GM12878 (cell line): ENCODE measurements around the gene ERO1B. TPM values are rescaled to one million over a fixed set of nuclear protein-coding genes. Genes with fewer than 3 reads are reported as not detected.

Experiments used
- BHLHE40 ChIP-seq, 2 experiments: fragments of 450-650 bp in 1 of 2; IDR thresholded peaks; 2 replicates each; pipeline ENCODE4 v1.6.1; 2011 to 2017; ENCODE audit warnings: low read depth in 2 of 2, borderline replicate concordance in 1 of 2, improper control_type of control experiment in 1 of 2, low read length in 1 of 2, mild to moderate bottlenecking in 1 of 2
- CHD4 ChIP-seq: fragments of 200-600 bp; sonication (generic); IDR thresholded peaks from 2 replicates; pipeline ENCODE4 v1.6.1; 2016; ENCODE audit warnings: mild to moderate bottlenecking
- IKZF2 ChIP-seq, 2 experiments: fragments of 450-650 bp; IDR thresholded peaks; 2 replicates each; pipeline ENCODE4 v1.6.1; 2017; ENCODE audit warnings: mild to moderate bottlenecking in 2 of 2, moderate library complexity in 2 of 2
- KDM1A ChIP-seq: fragments of 200-600 bp; sonication (generic); IDR thresholded peaks from 2 replicates; pipeline ENCODE4 v1.6.1; 2016; ENCODE audit warnings: borderline replicate concordance
- MTA3 ChIP-seq: IDR thresholded peaks from 2 replicates; pipeline ENCODE4 v1.6.1; 2012; ENCODE audit warnings: low read length, inconsistent platforms, borderline replicate concordance
- NKRF ChIP-seq: fragments of 450-650 bp; conservative IDR thresholded peaks from 2 replicates; pipeline ENCODE4 v1.6.1; 2017; ENCODE audit warnings: mild to moderate bottlenecking, moderate library complexity
- NR2C1 ChIP-seq: fragments of 450-650 bp; IDR thresholded peaks from 2 replicates; pipeline ENCODE4 v1.6.1; 2017; ENCODE audit warnings: antibody characterized with exemption, mild to moderate bottlenecking, moderate library complexity
- RB1 ChIP-seq: fragments of 450-650 bp; formaldehyde crosslinking; IDR thresholded peaks from 2 replicates; pipeline ENCODE4 v1.6.1; 2017; ENCODE audit warnings: mild to moderate bottlenecking, borderline replicate concordance
- RELA ChIP-seq: fragments of 450-650 bp; IDR thresholded peaks from 2 replicates; pipeline ENCODE4 v1.8.0; 2014; ENCODE audit warnings: borderline replicate concordance; ENCODE audit not compliant: partially characterized antibody
- REST ChIP-seq: IDR thresholded peaks from 2 replicates; pipeline ENCODE4 v1.6.1; 2012; ENCODE audit warnings: mild to moderate bottlenecking, low read depth, low read length
- SMAD1 ChIP-seq: fragments of 450-650 bp; IDR thresholded peaks from 2 replicates; pipeline ENCODE4 v1.6.1; 2018; ENCODE audit warnings: mild to moderate bottlenecking, low read depth; ENCODE audit not compliant: partially characterized antibody
- STAT3 ChIP-seq: IDR thresholded peaks from 2 replicates; pipeline ENCODE4 v1.6.1; 2011; ENCODE audit warnings: low read depth, low read length, improper control_type of control experiment
- YY1 ChIP-seq: IDR thresholded peaks from 2 replicates; pipeline ENCODE4 v1.6.1; 2011; ENCODE audit warnings: low read depth, mild to moderate bottlenecking, low read length
- ZBED1 ChIP-seq: IDR thresholded peaks from 2 replicates; pipeline ENCODE4 v1.6.1; 2016; ENCODE audit warnings: borderline replicate concordance
- ZNF24 ChIP-seq: fragments of 450-650 bp; IDR thresholded peaks from 2 replicates; pipeline ENCODE4 v1.6.1; 2017; ENCODE audit warnings: antibody characterized with exemption, mild to moderate bottlenecking
- ZNF592 ChIP-seq: fragments of 450-650 bp; IDR thresholded peaks from 2 replicates; pipeline ENCODE4 v1.6.1; 2017; ENCODE audit warnings: mild to moderate bottlenecking, moderate library complexity
- ZSCAN29 ChIP-seq: fragments of 450-650 bp; IDR thresholded peaks from 2 replicates; pipeline ENCODE4 v1.6.1; 2017; ENCODE audit warnings: mild to moderate bottlenecking, moderate library complexity
- polyA plus RNA-seq, 11 experiments: library from polyadenylated mRNA; depleted of rRNA in 4 of 11; unstranded in 6 of 11; stranded (reverse) in 5 of 11; fragments of >200 nt; fragmentation: Nextera tagmentation in 4 of 11; fragmentation: Illumina TruSeq in 1 of 11; extraction: Ambion mirVana in 4 of 11; extraction: Trizol in 1 of 11; gene quantifications; 1 replicate in 1 of 11; 2 replicates in 10 of 11; pipeline versions ENCODE4 v1.2.1 to v1.2.3, GENCODE V29; 2011 to 2016; ENCODE audit warnings: inconsistent platforms in 2 of 11, missing spikeins in 2 of 11, low read depth in 1 of 11
- total RNA-seq, 4 experiments: library from RNA; depleted of rRNA in 3 of 4; stranded (reverse); fragments of >200 nt in 3 of 4; fragmentation: Illumina TruSeq in 1 of 4; extraction: Trizol in 1 of 4; gene quantifications; 2 replicates each; pipeline versions ENCODE4 v1.2.1 to v1.2.3, GENCODE V29; 2013 to 2021
- TF ChIP-seq, protein P1 (sequence below): IDR thresholded peaks from 2 replicates; pipeline ENCODE4 v1.6.1; 2011; ENCODE audit warnings: borderline replicate concordance, low read depth, mild to moderate bottlenecking, moderate library complexity, low read length; ENCODE audit not compliant: insufficient read depth, poor library complexity, severe bottlenecking

Gene ERO1B
- total and polyA plus RNA-seq, 10 of the 15 experiments (the other 5 are each of a cell fraction or from before 2014, with no cell fraction given): 9.0 to 30.9 (median 23.0) TPM

GRCh38 chr1:236281654-236282424, at the start of gene ERO1B (continued):
- no peak for TF ChIP-seq KDM1A
- TF ChIP-seq NR2C1: no peak
- peak; percentile 78 for TF ChIP-seq NKRF
- TF ChIP-seq, protein P1, sequence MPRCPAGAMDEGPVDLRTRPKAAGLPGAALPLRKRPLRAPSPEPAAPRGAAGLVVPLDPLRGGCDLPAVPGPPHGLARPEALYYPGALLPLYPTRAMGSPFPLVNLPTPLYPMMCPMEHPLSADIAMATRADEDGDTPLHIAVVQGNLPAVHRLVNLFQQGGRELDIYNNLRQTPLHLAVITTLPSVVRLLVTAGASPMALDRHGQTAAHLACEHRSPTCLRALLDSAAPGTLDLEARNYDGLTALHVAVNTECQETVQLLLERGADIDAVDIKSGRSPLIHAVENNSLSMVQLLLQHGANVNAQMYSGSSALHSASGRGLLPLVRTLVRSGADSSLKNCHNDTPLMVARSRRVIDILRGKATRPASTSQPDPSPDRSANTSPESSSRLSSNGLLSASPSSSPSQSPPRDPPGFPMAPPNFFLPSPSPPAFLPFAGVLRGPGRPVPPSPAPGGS: no peak
- TF ChIP-seq REST: 0 out of 2 replicates have a peak, but pooled peaks have one; percentile 19
- no peak for TF ChIP-seq ZNF24
- TF ChIP-seq YY1: 0 out of 2 replicates have a peak, but pooled peaks have one; percentile 60
- TF ChIP-seq CHD4: no peak
- no peak for TF ChIP-seq RB1
- TF ChIP-seq MTA3: no peak
- TF ChIP-seq IKZF2 (IDR thresholded peaks at IDR 0.05): no peak
- no peak for TF ChIP-seq ZNF592
- no peak for TF ChIP-seq SMAD1
- peak in 1 of 2 experiments; percentile 46; a peak in 1 of 4 replicates for TF ChIP-seq BHLHE40 (IDR thresholded peaks at IDR 0.05; ENCODE audit: borderline replicate concordance in 1 of 2, low read depth in 2 of 2, low read length in 1 of 2)
- no peak for TF ChIP-seq ZSCAN29
- peak; percentile 20 for TF ChIP-seq RELA
- TF ChIP-seq STAT3: no peak
- no peak for TF ChIP-seq ZBED1
